ENCODE results near the gene POSTN.

The POSTN gene

DNA sequence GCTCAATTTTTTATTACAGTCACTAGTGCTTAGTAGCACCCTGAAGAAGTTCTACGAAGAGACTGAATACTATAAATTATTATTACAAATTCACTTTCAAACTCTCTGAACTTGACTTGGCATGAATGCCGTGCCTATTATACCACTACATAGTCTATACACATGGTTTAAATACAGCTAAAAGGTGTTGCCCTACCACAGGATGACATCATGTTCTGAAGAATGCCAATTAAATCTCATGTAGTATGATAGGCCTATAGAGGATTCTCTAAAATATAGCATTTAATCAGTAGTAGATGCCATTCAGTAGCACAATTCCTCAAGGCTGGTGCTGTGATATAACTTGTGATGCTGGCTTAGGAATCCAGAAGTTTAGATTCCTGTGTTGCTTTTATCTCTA, 16.7 kb upstream of the POSTN start:
- DNase-seq (ENCODE audit: low read depth, low spot score): no peak
- H3K4me3 ChIP-seq (ENCODE audit: low read depth, low read length): no peak overlapping the region
- TF ChIP-seq, protein P1, sequence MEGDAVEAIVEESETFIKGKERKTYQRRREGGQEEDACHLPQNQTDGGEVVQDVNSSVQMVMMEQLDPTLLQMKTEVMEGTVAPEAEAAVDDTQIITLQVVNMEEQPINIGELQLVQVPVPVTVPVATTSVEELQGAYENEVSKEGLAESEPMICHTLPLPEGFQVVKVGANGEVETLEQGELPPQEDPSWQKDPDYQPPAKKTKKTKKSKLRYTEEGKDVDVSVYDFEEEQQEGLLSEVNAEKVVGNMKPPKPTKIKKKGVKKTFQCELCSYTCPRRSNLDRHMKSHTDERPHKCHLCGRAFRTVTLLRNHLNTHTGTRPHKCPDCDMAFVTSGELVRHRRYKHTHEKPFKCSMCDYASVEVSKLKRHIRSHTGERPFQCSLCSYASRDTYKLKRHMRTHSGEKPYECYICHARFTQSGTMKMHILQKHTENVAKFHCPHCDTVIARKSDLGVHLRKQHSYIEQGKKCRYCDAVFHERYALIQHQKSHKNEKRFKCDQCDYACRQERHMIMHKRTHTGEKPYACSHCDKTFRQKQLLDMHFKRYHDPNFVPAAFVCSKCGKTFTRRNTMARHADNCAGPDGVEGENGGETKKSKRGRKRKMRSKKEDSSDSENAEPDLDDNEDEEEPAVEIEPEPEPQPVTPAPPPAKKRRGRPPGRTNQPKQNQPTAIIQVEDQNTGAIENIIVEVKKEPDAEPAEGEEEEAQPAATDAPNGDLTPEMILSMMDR (IDR thresholded peaks at IDR 0.05; ENCODE audit: low read depth, low read length): no peak
- in situ Hi-C loops (cut with HindIII; ENCODE audit: low sequenced_read_pairs): no loop called here

DNA sequence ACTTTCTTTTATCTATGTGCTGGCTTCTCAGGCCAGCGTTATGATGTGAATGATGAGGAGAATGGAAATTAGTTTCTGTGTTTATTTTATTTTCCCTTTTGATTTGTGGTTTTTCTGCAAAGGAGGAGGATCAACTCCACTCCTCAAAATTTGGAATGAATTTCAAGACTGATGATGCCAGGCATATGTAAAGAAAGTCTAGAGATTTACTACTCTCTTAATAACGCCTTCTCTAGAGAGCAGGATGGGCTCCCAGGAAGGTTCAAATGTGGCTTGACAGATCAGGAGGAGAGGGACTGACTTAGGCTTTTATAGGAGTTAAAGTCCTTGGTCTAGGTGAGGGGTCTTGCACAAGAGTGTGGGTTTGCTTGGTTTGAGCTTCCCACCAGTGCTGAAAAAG, 15.1 kb upstream of the POSTN start:
- TF ChIP-seq, protein P1 (IDR thresholded peaks at IDR 0.05; ENCODE audit: low read depth, low read length): no peak
- no peak for DNase-seq (ENCODE audit: low read depth, low spot score)
- no peak overlapping the region for H3K4me3 ChIP-seq (ENCODE audit: low read depth, low read length)
- in situ Hi-C loops (cut with HindIII; ENCODE audit: low sequenced_read_pairs): no loop called here

DNA sequence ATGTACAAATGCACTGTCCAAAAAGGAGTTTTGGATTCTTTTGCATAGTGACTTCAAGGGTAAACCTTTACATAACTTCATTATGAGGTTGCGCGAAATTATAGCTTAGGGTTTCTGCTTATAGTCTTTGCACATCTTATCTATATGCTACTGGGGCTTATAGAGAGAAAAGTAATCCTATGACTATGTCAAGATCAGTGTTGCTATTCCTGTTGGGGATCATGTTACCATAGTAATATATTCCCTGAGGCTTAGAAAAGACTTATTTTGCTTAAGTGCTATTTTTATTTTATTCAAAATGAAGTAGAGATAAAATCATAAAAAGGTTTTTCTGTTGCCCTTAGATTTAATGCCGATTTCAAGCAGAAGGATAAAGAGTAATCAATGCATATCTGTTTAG, 14.7 kb upstream of the POSTN start:
- DNase-seq (ENCODE audit: low read depth, low spot score): no peak
- no peak overlapping the region for H3K4me3 ChIP-seq (ENCODE audit: low read depth, low read length)
- in situ Hi-C loops (cut with HindIII; ENCODE audit: low sequenced_read_pairs): no loop called here
- TF ChIP-seq, protein P1 (IDR thresholded peaks at IDR 0.05; ENCODE audit: low read depth, low read length): no peak

DNA sequence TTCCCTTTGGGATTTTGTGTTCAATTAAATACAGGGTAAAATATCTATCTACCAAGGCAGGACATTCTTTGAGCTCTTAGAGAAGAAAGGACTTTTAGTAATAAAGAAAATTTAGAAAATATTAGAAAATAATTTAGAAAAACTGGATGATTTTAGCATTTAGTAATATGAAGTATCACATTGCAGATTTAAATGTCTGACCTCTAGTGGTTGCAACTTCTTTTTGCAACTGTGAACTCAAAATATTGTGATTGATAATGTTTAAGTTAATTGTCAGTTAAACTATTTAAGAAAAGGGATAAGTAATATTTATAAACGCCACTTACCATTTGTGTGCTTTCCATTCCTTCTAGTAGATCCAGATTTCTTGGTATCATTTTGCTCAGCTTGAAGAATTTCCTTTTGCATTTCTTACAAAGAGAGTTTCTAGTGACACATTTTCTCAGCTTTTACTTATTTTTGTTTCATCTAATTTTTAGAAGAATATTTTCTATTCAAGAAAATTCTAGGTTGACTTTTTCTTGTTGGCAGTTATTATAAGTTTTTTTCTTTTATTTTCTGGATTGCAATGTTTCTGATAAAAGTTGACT, 10.3 kb upstream of the POSTN start:
- TF ChIP-seq, protein P1 (IDR thresholded peaks at IDR 0.05; ENCODE audit: low read depth, low read length): peak; percentile 49
- DNase-seq (ENCODE audit: low read depth, low spot score): peak; percentile 26
- H3K4me3 ChIP-seq (ENCODE audit: low read depth, low read length): no peak overlapping the region
- in situ Hi-C loops (cut with HindIII; ENCODE audit: low sequenced_read_pairs): no loop called here

DNA sequence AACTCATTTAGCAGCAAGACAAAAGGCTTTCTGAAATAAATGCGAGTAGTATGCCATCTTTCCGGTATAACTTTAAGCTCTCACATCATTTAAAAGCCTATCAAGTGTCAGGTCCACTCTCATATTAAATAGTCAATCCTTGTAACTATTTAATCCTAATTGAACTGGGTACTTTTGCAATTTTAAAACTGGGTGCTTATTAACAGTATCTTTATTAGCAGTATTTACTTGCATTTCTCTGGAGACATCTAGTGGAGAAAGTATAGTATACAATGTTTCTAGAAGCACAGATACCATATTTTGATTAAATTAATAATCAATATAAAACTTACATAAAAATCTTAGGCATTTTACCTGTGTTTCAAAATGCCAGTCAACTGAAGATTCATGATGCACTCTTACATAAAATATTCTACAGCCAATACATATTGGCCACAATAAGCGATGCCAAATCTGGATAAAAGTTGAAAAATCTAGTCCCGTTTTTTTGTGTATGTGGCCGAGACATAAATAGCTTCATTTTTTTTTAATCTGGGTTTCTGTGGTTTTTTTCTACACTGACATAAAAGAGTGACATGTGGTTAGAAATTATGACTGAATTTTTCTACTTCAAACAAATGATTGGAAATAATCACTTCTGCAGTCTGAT, 4.3 kb upstream of the POSTN start:
- no peak overlapping the region for H3K4me3 ChIP-seq (ENCODE audit: low read depth, low read length)
- TF ChIP-seq, protein P1 (IDR thresholded peaks at IDR 0.05; ENCODE audit: low read depth, low read length): peak; percentile 49
- DNase-seq (ENCODE audit: low read depth, low spot score): peak; percentile 60
- in situ Hi-C loops (cut with HindIII; ENCODE audit: low sequenced_read_pairs): no loop called here

DNA sequence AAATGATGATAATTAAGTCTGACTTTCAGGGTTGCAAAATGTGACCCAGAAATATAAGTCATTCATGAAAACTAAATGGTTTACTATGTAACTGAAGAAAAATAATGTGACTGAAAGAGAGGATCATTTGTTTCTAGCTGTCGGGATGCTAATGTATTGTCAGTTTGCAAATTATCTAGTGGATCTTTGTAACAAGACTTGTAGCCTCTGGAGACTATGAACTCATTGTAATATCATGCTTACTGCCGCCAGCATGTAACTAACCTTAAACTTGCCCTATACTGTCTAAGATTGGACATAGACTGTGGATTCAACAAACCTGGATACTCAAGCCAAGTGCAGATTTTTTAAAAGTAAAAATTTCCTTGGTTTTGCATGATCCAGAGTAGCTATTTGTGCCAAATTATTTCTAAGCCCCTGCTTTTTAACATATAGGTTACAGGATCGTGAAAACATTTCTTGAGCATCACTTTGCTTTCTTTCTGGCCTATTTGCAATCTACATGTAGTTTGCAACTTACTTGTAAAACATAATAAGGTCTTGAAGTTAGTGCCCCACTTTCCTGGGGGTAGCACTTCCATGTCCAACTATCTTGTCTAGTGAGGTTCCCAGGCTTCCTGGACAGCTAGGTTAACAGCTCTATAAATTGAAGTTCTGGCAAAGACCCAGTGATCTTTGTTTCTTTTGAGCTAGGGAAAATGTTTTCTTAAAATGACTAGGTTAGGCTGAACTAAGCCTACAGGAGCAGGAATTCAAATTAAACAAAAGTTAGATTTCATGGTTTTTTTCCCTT, 3.3 kb upstream of the POSTN start:
- peak; percentile 24 for DNase-seq (ENCODE audit: low read depth, low spot score)
- in situ Hi-C loops (cut with HindIII; ENCODE audit: low sequenced_read_pairs): no loop called here
- TF ChIP-seq, protein P1 (IDR thresholded peaks at IDR 0.05; ENCODE audit: low read depth, low read length): no peak
- no peak overlapping the region for H3K4me3 ChIP-seq (ENCODE audit: low read depth, low read length)

Measured in astrocyte of the spinal cord (primary cell).